Erythroblast (primary cell): ENCODE measurements around the gene YWHAH.

Source experiments
- GATA1 ChIP-seq: IDR thresholded peaks from 2 replicates; pipeline ENCODE4 v1.6.1; 2011; ENCODE audit warnings: low read depth, mild to moderate bottlenecking, control low read depth, low read length, moderate library complexity
- POLR2A ChIP-seq: IDR thresholded peaks from 2 replicates; pipeline ENCODE4 v1.6.1; 2011; ENCODE audit warnings: mild to moderate bottlenecking, low read length

DNA sequence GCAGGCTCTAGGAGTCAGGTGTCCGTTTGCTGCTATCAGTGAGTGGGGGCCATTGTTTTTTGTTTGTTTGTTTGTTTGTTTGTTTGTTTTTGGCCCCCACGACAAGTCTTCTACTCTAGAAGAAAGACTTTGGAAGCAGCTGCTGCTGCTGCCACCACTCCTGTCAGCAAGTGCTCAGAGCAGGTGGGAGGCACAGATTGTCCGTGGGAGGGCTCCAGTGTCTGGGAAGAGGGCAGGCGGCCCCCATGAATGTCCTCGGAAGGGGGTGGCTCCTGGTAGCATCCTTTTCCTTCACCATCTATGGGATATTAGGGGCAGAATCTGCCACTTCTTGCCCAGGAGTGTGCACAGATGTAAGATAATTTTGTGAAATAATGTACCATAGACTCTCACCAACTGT is 37.8 kb upstream of the YWHAH start:
- no peak for TF ChIP-seq POLR2A
- no peak for TF ChIP-seq GATA1
